ENCODE results near the gene INO80D.

The INO80D gene

GRCh38 chr2:206083602-206084438 is 2.2 kb downstream of the INO80D start (continued):
- no peak for TF ChIP-seq CREB5 (CRISPR knock-in tag; IDR thresholded peaks at IDR 0.05; ENCODE audit: low read depth)
- TF ChIP-seq ZFP3 (CRISPR knock-in tag; IDR thresholded peaks at IDR 0.05): no peak

DNA sequence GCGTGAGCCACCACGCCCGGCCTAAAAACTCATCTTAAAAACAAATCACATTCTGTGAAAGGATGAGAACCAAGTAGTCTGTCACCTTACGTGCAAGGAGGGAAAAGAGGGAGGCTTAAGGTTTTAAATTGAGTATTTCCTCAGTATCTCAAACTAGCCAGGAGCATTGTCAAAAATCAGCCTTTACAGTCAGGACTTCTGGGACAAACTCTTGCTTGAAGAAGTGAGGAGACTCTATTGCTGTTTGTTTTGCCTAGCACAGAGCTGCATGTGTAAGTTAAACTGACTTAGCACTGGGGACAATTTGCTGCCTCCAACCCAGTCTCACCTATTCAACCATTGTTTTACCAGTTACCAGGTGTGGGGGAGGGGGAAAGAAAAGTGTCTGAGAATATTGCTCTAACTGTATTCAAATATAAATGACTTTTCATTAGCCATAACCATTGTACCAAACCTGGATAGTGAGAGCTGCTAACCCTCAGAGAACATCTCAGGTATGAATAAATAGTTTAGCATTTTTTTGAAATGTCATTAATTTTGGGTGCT is 3.6 kb downstream of the INO80D start:
- ATAC-seq: no peak
- TF ChIP-seq ARNTL (CRISPR knock-in tag; IDR thresholded peaks at IDR 0.05; ENCODE audit: borderline replicate concordance, low read depth) (no peak), CREB5 (CRISPR knock-in tag; IDR thresholded peaks at IDR 0.05; ENCODE audit: low read depth) (no peak), TCF4 (CRISPR knock-in tag; IDR thresholded peaks at IDR 0.05; ENCODE audit: borderline replicate concordance) (no peak), PPARA (CRISPR knock-in tag; IDR thresholded peaks at IDR 0.05; ENCODE audit: borderline replicate concordance) (no peak), BACH2 (CRISPR knock-in tag; IDR thresholded peaks at IDR 0.05; ENCODE audit: borderline replicate concordance) (no peak)

GRCh38 chr2:206080927-206081326 is 5.0 kb downstream of the INO80D start:
- no peak for ATAC-seq

DNA sequence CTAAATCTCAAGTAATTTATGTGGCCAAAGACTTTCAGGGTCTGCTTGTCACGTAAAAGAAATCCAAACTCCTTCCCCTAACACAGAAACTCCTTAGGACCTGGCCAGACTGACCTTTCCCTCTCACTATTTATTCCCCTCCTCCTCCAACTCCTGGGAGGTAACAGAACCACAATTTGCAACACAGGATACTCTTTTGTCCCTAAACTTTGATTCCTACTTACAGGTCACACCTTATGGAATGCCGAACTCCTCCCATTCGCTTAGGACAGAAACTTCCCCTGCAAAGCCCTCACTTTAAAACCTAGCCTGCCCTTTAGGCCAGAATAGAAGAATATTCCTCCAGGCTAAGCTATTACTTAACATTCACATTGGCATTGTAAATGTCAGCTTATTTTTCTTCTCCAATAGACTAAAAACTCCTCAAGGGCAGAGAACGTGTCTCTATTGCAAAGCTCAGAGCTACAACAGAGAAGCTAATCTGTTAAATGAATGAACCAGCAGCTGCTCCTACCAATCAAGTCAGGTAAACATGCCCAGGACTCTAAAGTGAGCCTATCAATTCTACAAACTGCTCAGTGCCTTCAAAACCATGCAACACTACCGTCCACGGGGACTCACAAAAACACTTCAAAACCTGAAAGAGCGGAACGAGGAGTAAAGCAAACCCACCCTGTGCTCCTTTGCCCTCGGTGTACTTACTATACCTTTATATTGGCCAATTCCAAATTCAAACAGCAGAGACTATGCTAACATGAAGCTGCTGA is 6.1 kb downstream of the INO80D start:
- ATAC-seq: no peak
- TF ChIP-seq BACH2 (CRISPR knock-in tag; IDR thresholded peaks at IDR 0.05; ENCODE audit: borderline replicate concordance) (no peak), CREB5 (CRISPR knock-in tag; IDR thresholded peaks at IDR 0.05; ENCODE audit: low read depth) (no peak), ZNF565 (CRISPR knock-in tag; conservative IDR thresholded peaks at IDR 0.05; ENCODE audit: low read depth) (no peak), SNAI2 (CRISPR knock-in tag; IDR thresholded peaks at IDR 0.05) (no peak), ARNTL (CRISPR knock-in tag; IDR thresholded peaks at IDR 0.05; ENCODE audit: borderline replicate concordance, low read depth) (no peak), CSRNP3 (CRISPR knock-in tag; IDR thresholded peaks at IDR 0.05) (no peak), ESRRG (CRISPR knock-in tag; IDR thresholded peaks at IDR 0.05) (no peak), PATZ1 (CRISPR knock-in tag; IDR thresholded peaks at IDR 0.05; ENCODE audit: borderline replicate concordance) (no peak), PPARA (CRISPR knock-in tag; IDR thresholded peaks at IDR 0.05; ENCODE audit: borderline replicate concordance) (no peak), GLIS3 (CRISPR knock-in tag; IDR thresholded peaks at IDR 0.05) (no peak), TOX (CRISPR knock-in tag; IDR thresholded peaks at IDR 0.05; ENCODE audit: borderline replicate concordance) (no peak), TCF4 (CRISPR knock-in tag; IDR thresholded peaks at IDR 0.05; ENCODE audit: borderline replicate concordance) (no peak), CSDC2 (CRISPR knock-in tag; IDR thresholded peaks at IDR 0.05) (no peak)

More at GRCh38 chr2:206080927-206081326, 5.0 kb downstream of the INO80D start:
- TF ChIP-seq ESRRG (CRISPR knock-in tag; IDR thresholded peaks at IDR 0.05) (no peak), CSRNP3 (CRISPR knock-in tag; IDR thresholded peaks at IDR 0.05) (no peak), CREB5 (CRISPR knock-in tag; IDR thresholded peaks at IDR 0.05; ENCODE audit: low read depth) (no peak), CSDC2 (CRISPR knock-in tag; IDR thresholded peaks at IDR 0.05) (no peak), OSR1 (CRISPR knock-in tag; IDR thresholded peaks at IDR 0.05) (no peak), ZC3H10 (CRISPR knock-in tag; IDR thresholded peaks at IDR 0.05) (no peak), ARNTL (CRISPR knock-in tag; IDR thresholded peaks at IDR 0.05; ENCODE audit: borderline replicate concordance, low read depth) (no peak)

All from SK-N-SH treated with all-trans-retinoic acid at 6 μM for 48 hours (cell line).